ENCODE measurements around the gene OR2T8.

Gene OR2T8

DNA sequence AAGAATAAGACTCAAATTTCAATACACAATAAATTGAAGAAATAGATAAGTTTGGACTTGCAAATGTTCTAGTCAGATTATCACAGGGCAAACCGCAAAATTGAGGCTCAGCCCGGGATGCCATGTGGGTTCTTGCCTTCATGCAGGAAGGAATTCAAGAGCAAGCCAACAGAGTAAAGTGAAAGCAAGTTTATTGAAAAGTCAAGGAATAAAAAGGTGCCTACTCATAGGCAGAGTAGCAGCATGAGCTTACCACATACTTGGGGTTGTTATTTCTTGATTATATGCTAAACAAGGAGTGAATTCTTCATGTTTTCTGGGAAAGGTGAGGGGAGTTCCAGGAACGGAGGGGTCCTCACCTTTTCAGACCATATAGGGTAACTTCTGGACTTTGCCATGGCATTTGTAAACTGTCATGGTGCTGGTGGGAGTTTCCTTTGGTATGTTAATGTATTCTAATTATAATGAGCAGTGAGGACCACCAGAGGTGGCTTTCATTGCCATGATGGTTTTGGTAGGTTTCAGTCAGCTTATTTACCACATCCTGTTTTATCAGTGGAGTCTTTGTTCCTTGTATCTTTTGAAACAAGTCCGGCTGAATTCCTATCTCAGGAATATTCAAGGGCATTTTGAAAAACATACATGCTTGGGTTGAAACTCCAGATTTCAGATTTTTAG is 43.0 kb downstream of the OR2T8 start:
- DNase-seq = no peak

DNA sequence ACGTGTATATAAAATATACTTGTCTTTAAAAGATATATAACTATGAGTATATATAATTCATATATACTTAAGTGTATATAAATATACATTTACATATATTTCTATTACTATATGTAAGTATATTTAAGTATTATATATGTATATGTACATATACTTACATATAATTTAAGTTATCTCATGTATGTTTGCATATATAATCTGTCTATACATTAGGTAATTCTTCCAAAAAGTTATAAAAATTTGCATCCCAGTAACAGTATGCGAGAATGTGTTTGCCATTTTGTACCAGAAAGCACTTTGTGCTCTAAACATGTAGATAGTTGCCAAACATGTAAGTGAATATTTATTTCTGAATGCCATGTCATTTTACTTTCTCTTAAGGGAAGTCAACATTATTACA is 44.9 kb downstream of the OR2T8 start, which contains the start of gene OR2AK2:
OR2AK2 (plus strand) TSS at position 301 of the 400 bp plus-strand sequence. CDS start 144 bp downstream, outside the sequence.
- no peak for DNase-seq

DNA sequence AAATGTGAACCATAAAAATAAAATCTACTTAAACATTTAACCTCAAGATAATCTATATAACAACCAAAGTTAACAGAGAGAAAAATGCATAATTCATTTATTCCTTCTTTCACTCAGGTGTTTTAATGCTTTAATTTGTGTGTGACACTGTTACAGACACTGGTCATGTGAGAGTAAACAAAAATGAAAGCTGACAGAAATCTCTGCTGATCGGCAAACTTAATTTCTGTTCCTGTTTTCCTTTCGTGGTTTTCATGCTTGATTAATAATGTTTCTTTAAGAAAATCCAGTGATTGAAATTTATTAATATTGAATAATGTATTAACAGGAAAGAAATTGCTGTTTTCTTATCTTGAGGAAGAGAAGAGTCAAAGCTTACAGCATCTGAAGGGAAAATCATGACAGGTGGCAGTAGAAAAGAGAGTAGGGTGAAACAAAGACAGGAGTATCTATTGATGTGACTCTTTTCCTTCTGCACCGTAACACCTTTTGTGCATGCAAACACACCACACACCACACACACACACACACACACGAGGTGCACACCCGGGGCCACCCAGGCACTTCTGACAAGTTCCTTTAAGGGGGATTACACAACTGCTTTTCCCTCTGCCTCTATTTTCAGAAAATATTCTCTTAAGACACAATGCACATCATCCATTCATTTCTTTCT is 46.6 kb downstream of the OR2T8 start:
- DNase-seq = no peak
